Upper lobe of right lung (tissue), 1 donor: ENCODE results near the gene IRX5. TPM values are rescaled to one million over a fixed set of nuclear protein-coding genes. Genes with fewer than 3 reads are reported as not detected.

Experiments used
- ATAC-seq: fragments of 200-7000 bp; cut with Tn5 transposase; one replicate; pipeline ENCODE4 v1.9.1; 2020; ENCODE audit warnings: mild to moderate bottlenecking, moderate library complexity
- DNase-seq: peaks from one replicate; pipeline ENCODE4 v3.0.0-alpha.2; 2020
- H3K27ac ChIP-seq: fragments of 200-600 bp; one replicate; pipeline ENCODE4 v1.8.0; 2022
- H3K27me3 ChIP-seq: fragments of 200-600 bp; one replicate; pipeline ENCODE4 v1.8.0; 2022; ENCODE audit warnings: mild to moderate bottlenecking
- H3K36me3 ChIP-seq: fragments of 200-600 bp; one replicate; pipeline ENCODE4 v1.8.0; 2022
- H3K4me1 ChIP-seq: fragments of 200-600 bp; one replicate; pipeline ENCODE4 v1.8.0; 2022
- H3K4me3 ChIP-seq: fragments of 200-600 bp; one replicate; pipeline ENCODE4 v1.8.0; 2022; ENCODE audit warnings: mild to moderate bottlenecking
- H3K9me3 ChIP-seq: fragments of 200-600 bp; one replicate; pipeline ENCODE4 v1.8.0; 2022
- CTCF ChIP-seq: fragments of 200-600 bp; IDR thresholded peaks from one replicate; pipeline ENCODE4 v1.8.0; 2022; ENCODE audit warnings: antibody characterized with exemption
- intact Hi-C: fragments of 100-400 bp; cut with DNase I; formaldehyde crosslinking; loops from one replicate; pipeline ENCODE4 v1.11.0; 2022
- total RNA-seq: library from RNA; stranded (reverse); fragmentation: NEBNext Ultra II Directional; extraction: Animal tissue kit (Norgen Biotek cat#: 25700); gene quantifications from one replicate; pipeline ENCODE4 v1.2.1, GENCODE V29; 2021
- donor health status: DM: no; HTN: yes; CAD: no; lungs with severe emphysema.

IRX5 gene
- total RNA-seq, 1 donor from 2014 or later = 23.3 TPM

DNA sequence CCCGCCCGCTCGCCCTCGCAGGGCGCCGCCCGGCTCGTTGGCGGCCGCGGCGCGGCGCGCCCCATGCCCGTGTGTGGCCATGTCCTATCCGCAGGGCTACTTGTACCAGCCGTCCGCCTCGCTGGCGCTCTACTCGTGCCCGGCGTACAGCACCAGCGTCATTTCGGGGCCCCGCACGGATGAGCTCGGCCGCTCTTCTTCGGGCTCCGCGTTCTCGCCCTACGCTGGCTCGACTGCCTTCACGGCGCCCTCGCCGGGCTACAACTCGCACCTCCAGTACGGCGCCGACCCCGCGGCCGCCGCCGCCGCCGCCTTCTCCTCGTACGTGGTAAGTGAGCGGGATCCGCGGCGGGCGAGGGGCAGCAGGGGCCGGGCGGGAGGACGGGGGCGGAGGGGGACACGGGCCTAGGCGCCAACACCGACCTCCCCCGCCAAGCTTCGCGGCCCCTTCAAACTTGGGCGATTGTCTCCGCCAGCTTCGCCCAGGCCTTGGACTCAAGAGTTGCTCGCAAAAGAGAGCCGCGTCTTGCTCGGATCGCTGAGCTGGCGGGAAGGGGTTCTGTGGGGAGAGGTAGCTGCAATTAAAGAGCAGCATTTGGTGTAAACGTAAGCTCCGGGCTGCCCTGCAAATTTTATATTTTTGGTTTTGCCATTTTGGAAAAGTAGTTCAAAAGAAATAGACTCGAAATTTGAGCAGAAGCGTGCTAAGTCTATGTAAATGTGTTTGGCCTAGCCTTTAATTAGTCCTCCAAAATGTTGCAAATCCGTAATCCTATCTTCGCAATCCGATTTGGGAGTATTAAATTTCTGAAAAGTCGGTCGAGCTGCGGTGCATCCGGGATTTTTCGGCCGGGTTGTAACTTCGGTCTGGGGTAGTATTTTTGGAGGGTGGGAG lies 702 bp downstream of the IRX5 start:
- H3K36me3 ChIP-seq = no peaks in the 10 kb centered on the region
- no peaks in the 10 kb centered on the region for H3K9me3 ChIP-seq
- DNase-seq = peak; percentile 75
- intact Hi-C loops = no loop called here
- no peak for TF ChIP-seq CTCF
- H3K27me3 ChIP-seq = peaks cover 71% of the 10 kb centered on the region
- peak overlapping the region; percentile 84 for H3K27ac ChIP-seq
- ATAC-seq = no peak
- H3K4me3 ChIP-seq = peak overlapping the region; percentile 67
- peaks cover 14% of the 10 kb centered on the region for H3K4me1 ChIP-seq

DNA sequence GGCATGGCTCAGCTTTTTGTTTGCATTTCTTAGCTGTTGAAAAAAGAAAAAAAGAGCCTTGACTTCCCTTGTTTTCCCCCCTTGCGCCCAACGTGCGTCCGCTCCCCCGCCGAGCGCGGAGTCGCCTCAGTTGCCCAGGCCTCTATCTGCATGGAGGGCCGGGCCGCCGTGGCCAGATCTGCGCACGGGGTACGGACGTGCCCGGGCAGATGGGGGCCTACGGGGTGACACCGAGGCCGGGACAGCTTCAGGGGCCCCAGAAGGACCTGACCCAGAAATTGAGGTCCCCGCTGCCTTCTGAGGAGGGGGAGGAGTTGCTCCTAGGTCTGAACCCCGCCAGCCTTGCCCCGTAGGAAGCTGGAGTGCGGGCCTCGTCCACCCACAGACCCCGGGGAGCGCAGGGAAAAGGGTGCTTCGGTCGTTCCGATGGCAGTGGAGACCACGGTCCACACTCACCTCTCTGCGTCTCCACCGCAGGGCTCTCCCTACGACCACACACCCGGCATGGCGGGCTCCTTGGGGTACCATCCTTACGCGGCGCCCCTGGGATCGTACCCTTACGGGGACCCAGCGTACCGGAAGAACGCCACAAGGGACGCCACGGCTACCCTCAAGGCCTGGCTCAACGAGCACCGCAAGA lies 1.5 kb downstream of the IRX5 start:
- intact Hi-C loops = no loop called here

GRCh38 chr16:54932737-54933254 lies 2.1 kb downstream of the IRX5 start:
- Histone ChIP-seq H3K9me3 (no peaks in the 10 kb centered on the region), H3K36me3 (no peaks in the 10 kb centered on the region), H3K27me3 (peaks cover 71% of the 10 kb centered on the region), H3K27ac (peak overlapping the region; percentile 84), H3K4me1 (peaks cover 13% of the 10 kb centered on the region), H3K4me3 (peak overlapping the region; percentile 67)
- DNase-seq (peak; percentile 73), ATAC-seq (no peak)
- intact Hi-C loops = no loop called here
- no peak for TF ChIP-seq CTCF

More for the DNA sequence above, 1.5 kb downstream of the IRX5 start:
- Histone ChIP-seq H3K36me3 (no peaks in the 10 kb centered on the region), H3K4me1 (peaks cover 14% of the 10 kb centered on the region), H3K9me3 (no peaks in the 10 kb centered on the region), H3K4me3 (peak overlapping the region; percentile 67), H3K27me3 (peaks cover 71% of the 10 kb centered on the region), H3K27ac (peak overlapping the region; percentile 84)
- DNase-seq (peak; percentile 67), ATAC-seq (no peak)
- no peak for TF ChIP-seq CTCF

DNA sequence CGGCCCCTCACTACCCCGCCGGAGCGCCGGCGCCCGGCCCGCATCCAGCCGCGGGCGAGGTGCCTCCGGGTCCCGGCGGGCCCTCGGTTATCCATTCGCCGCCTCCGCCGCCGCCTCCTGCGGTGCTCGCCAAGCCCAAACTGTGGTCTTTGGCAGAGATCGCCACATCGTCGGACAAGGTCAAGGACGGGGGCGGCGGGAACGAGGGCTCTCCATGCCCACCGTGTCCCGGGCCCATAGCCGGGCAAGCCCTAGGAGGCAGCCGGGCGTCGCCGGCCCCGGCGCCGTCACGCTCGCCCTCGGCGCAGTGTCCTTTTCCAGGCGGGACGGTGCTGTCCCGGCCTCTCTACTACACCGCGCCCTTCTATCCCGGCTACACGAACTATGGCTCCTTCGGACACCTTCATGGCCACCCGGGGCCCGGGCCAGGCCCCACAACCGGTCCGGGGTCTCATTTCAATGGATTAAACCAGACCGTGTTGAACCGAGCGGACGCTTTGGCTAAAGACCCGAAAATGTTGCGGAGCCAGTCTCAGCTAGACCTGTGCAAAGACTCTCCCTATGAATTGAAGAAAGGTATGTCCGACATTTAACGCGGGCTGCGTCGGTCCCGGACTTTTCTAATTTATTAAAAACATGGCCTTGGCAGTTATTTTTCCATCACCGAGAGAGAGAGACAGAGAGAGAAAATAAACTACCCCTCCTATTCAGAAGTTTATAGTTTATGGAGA lies 2.8 kb downstream of the IRX5 start:
- DNase-seq (peak; percentile 69), ATAC-seq (no peak)
- TF ChIP-seq CTCF = no peak
- Histone ChIP-seq H3K9me3 (no peaks in the 10 kb centered on the region), H3K36me3 (no peaks in the 10 kb centered on the region), H3K4me3 (peak overlapping the region; percentile 67), H3K27me3 (peaks cover 74% of the 10 kb centered on the region), H3K27ac (peak overlapping the region; percentile 84), H3K4me1 (peaks cover 16% of the 10 kb centered on the region)
- intact Hi-C loops = no loop called here

- no peak for TF ChIP-seq CTCF
- no peaks in the 10 kb centered on the region for H3K36me3 ChIP-seq
- H3K27ac ChIP-seq = peak overlapping the region; percentile 84
- DNase-seq = peak; percentile 81
- intact Hi-C loops = no loop called here
- H3K9me3 ChIP-seq = no peaks in the 10 kb centered on the region
- H3K4me1 ChIP-seq = peaks cover 14% of the 10 kb centered on the region
- H3K27me3 ChIP-seq = peaks cover 86% of the 10 kb centered on the region
- H3K4me3 ChIP-seq = peak overlapping the region; percentile 67
- peak; percentile 4 for ATAC-seq
Measured at GRCh38 chr16:54934481-54935265, 4.0 kb downstream of the IRX5 start.
